GM12878 (cell line): ENCODE results near the gene TBC1D2B. TPM values are rescaled to one million over a fixed set of nuclear protein-coding genes. Genes with fewer than 3 reads are reported as not detected.

Experiments used
- ATAC-seq: fragments of 200-7000 bp; cut with Tn5 transposase; 3 replicates; pipeline ENCODE4 v1.9.1; 2020; ENCODE audit warnings: mild to moderate bottlenecking, moderate library complexity
- BruUV-seq: library from RNA; stranded (reverse); fragments of 400-500 nt; replicated peaks from 2 replicates; lab custom pipeline; 2021; lab: Mats Ljungman, UMichigan
- CTCF ChIA-PET: fragments of 300-600 bp; sonication (Branson Sonifier 250); formaldehyde crosslinking; extraction: SDS; loops from one replicate; lab custom pipeline; 2021; ENCODE audit warnings: inconsistent platforms; lab: Yijun Ruan, JAX
- POLR2A ChIA-PET: fragments of 350-600 bp; formaldehyde crosslinking; extraction: SDS; loops from one replicate; lab custom pipeline; 2021; ENCODE audit warnings: inconsistent platforms; lab: Charles Lee
- RAD21 ChIA-PET: fragments of 300-600 bp; sonication (Branson Sonifier 250); formaldehyde crosslinking; loops from one replicate; lab custom pipeline; 2023; ENCODE audit warnings: antibody characterized with exemption; ENCODE audit not compliant: unreplicated experiment; lab: Charles Lee
- SMC1A ChIA-PET: fragments of 300-600 bp; sonication (Branson Sonifier 250); formaldehyde crosslinking; loops from one replicate; lab custom pipeline; 2023; ENCODE audit not compliant: unreplicated experiment, uncharacterized antibody; lab: Charles Lee
- DNase-seq: peaks from one replicate; pipeline ENCODE4 v3.0.0-alpha.2; 2011; ENCODE audit warnings: low read depth, low spot score
- FAIRE-seq: peaks from 3 replicates; lab custom pipeline; 2011; peaks lifted over from hg19 to GRCh38; lab: Jason Lieb, UNC
- H2AFZ ChIP-seq: 2 replicates; pipeline ENCODE4 v1.6.0; 2011; ENCODE audit warnings: low read depth, low read length, control low read depth; ENCODE audit not compliant: control insufficient read depth
- H3K27ac ChIP-seq: 2 replicates; pipeline ENCODE4 v1.5.1; 2011; ENCODE audit warnings: control low read depth; ENCODE audit not compliant: control insufficient read depth, insufficient read depth
- H3K27me3 ChIP-seq, 2 experiments: replicated peaks in 1 of 2; 2 replicates each; pipeline versions ENCODE4 v1.6.0 to v1.6.1; 2011; ENCODE audit warnings: low read length in 1 of 2; ENCODE audit not compliant: control insufficient read depth in 2 of 2, insufficient read depth in 2 of 2
- H3K36me3 ChIP-seq, 2 experiments: 2 replicates each; pipeline ENCODE4 v1.5.1; 2011; ENCODE audit warnings: low read length in 1 of 2; ENCODE audit not compliant: control insufficient read depth in 2 of 2, insufficient read depth in 2 of 2
- H3K4me1 ChIP-seq: 2 replicates; pipeline ENCODE4 v1.6.1; 2011; ENCODE audit warnings: mild to moderate bottlenecking, low read length, moderate library complexity, mixed read lengths; ENCODE audit not compliant: control insufficient read depth, insufficient read depth
- H3K4me2 ChIP-seq: 2 replicates; pipeline ENCODE4 v1.6.0; 2011; ENCODE audit warnings: control low read depth; ENCODE audit not compliant: control insufficient read depth, insufficient read depth
- H3K4me3 ChIP-seq: fragments of 200-600 bp; sonication (generic); 2 replicates; pipeline ENCODE4 v1.5.1; 2016
- H3K79me2 ChIP-seq: 2 replicates; pipeline ENCODE4 v1.6.0; 2011; ENCODE audit warnings: low read length; ENCODE audit not compliant: control insufficient read depth, insufficient read depth
- H3K9ac ChIP-seq: 2 replicates; pipeline ENCODE4 v1.8.0; 2011; ENCODE audit warnings: low read length, control low read depth, mixed read lengths; ENCODE audit not compliant: control insufficient read depth, insufficient read depth
- H3K9me3 ChIP-seq: replicated peaks from 3 replicates; pipeline ENCODE4 v1.5.1; 2011; ENCODE audit warnings: mild to moderate bottlenecking, low read length; ENCODE audit not compliant: control insufficient read depth, insufficient read depth
- H4K20me1 ChIP-seq: 2 replicates; pipeline ENCODE4 v1.6.0; 2011; ENCODE audit not compliant: control insufficient read depth, insufficient read depth
- BHLHE40 ChIP-seq, 2 experiments: fragments of 450-650 bp in 1 of 2; IDR thresholded peaks; 2 replicates each; pipeline ENCODE4 v1.6.1; 2011 to 2017; ENCODE audit warnings: low read depth in 2 of 2, borderline replicate concordance in 1 of 2, improper control_type of control experiment in 1 of 2, low read length in 1 of 2, mild to moderate bottlenecking in 1 of 2
- IKZF1 ChIP-seq: fragments of 450-650 bp; conservative IDR thresholded peaks from 2 replicates; pipeline ENCODE4 v1.6.1; 2017; ENCODE audit warnings: antibody characterized with exemption, mild to moderate bottlenecking
- NBN ChIP-seq: fragments of 450-650 bp; IDR thresholded peaks from 2 replicates; pipeline ENCODE4 v1.6.1; 2016
- PML ChIP-seq: IDR thresholded peaks from 2 replicates; pipeline ENCODE4 v1.6.1; 2012; ENCODE audit warnings: low read length, inconsistent platforms
- POU2F2 ChIP-seq: IDR thresholded peaks from 3 replicates; pipeline ENCODE4 v1.6.1; 2011; ENCODE audit warnings: low read depth, mild to moderate bottlenecking, low read length, borderline replicate concordance
- SMAD1 ChIP-seq: fragments of 450-650 bp; IDR thresholded peaks from 2 replicates; pipeline ENCODE4 v1.6.1; 2018; ENCODE audit warnings: mild to moderate bottlenecking, low read depth; ENCODE audit not compliant: partially characterized antibody
- TARDBP ChIP-seq: IDR thresholded peaks from 2 replicates; pipeline ENCODE4 v1.6.1; 2016; ENCODE audit warnings: borderline replicate concordance
- WGBS: methylation state at CpG from one replicate; pipeline ENCODE4 v1.1.6; 2016; ENCODE audit warnings: low lambda C conversion rate; ENCODE audit not compliant: insufficient replicate concordance, insufficient coverage; ENCODE audit errors: missing lambda C conversion rate; 5-methylcytosine and 5-hydroxymethylcytosine counted together
- in situ Hi-C: fragments of 300-500 bp; cut with MboI; formaldehyde crosslinking; loops from 9 replicates; pipeline ENCODE4 v1.14.3; 2018; ENCODE audit warnings: mixed read lengths
- intact Hi-C: fragments of 100-400 bp; cut with micrococcal nuclease; formaldehyde crosslinking; loops from one replicate; pipeline ENCODE4 v1.14.2; 2022; ENCODE audit not compliant: unreplicated experiment
- polyA plus RNA-seq, 11 experiments: library from polyadenylated mRNA; depleted of rRNA in 4 of 11; unstranded in 6 of 11; stranded (reverse) in 5 of 11; fragments of >200 nt; fragmentation: Nextera tagmentation in 4 of 11; fragmentation: Illumina TruSeq in 1 of 11; extraction: Ambion mirVana in 4 of 11; extraction: Trizol in 1 of 11; gene quantifications; 1 replicate in 1 of 11; 2 replicates in 10 of 11; pipeline versions ENCODE4 v1.2.1 to v1.2.3, GENCODE V29; 2011 to 2016; ENCODE audit warnings: inconsistent platforms in 2 of 11, missing spikeins in 2 of 11, low read depth in 1 of 11
- total RNA-seq, 4 experiments: library from RNA; depleted of rRNA in 3 of 4; stranded (reverse); fragments of >200 nt in 3 of 4; fragmentation: Illumina TruSeq in 1 of 4; extraction: Trizol in 1 of 4; gene quantifications; 2 replicates each; pipeline versions ENCODE4 v1.2.1 to v1.2.3, GENCODE V29; 2013 to 2021

TBC1D2B gene
- total and polyA plus RNA-seq, 10 of the 15 experiments (the other 5 are each of a cell fraction or from before 2014, with no cell fraction given): 1.3 to 53.4 (median 19.4) TPM

DNA sequence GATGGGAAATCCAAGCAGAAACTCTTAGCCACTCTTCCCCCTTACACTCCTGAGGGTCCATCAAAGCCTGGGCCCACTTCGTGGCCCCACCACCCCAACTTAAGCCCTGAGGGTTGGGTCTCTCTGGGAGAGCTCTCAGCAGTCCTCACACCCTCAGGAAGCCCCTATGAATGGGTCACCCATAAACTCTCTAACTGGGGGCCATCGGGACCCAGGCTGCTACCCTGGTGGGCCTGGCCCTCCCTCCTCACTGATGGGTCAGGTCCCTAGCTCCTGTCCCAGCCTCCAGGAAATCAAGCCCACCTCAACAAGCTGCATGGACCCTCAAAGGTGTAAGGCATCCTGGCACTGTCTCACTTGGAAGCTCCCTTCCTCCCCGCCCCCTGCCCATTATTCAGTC, 34.3 kb upstream of the TBC1D2B start:
- Histone ChIP-seq H3K4me1 (no peaks in the 10 kb centered on the region), H4K20me1 (no peaks in the 10 kb centered on the region), H3K4me3 (no peak overlapping the region), H2AFZ (no peak overlapping the region), H3K9ac (no peak overlapping the region), H3K36me3 (no peaks in the 10 kb centered on the region), H3K9me3 (no peaks in the 10 kb centered on the region), H3K27ac (no peak overlapping the region), H3K27me3 (no peaks in the 10 kb centered on the region), H3K79me2 (no peaks in the 10 kb centered on the region), H3K4me2 (no peak overlapping the region)
- RAD21 ChIA-PET: interaction anchor here (0.8 to 10.3 kb wide), 10 partner anchors 19 to 154 kb away, joined by 3 to 157 read pairs (median 23); partner anchors contain the start of gene CIB2
- no peak for FAIRE-seq
- CTCF ChIA-PET: interaction anchor here (0.6 to 14.0 kb wide), 17 partner anchors 10 to 155 kb away, joined by 3 to 327 read pairs (median 5); partner anchors contain the start of genes CIB2 and TBC1D2B
- in situ Hi-C loops: loop anchor here (5.0 to 10.0 kb wide), 4 partner anchors 86 to 603 kb away; no protein-coding TSS in a partner anchor
- no peak for ATAC-seq
- DNase-seq: no peak
- SMC1A ChIA-PET: interaction anchor here (0.7 to 13.4 kb wide), 12 partner anchors 19 to 202 kb away, joined by 3 to 184 read pairs (median 4); partner anchors contain the start of gene CIB2
- POLR2A ChIA-PET: no interaction called here
- WGBS: 8% methylated on average over 3 of the region's 3 CpGs
- intact Hi-C loops: loop anchor here (5.0 kb wide), 2 partner anchors 311 to 371 kb away; no protein-coding TSS in a partner anchor
- TF ChIP-seq POU2F2: no peak
- no peak for TF ChIP-seq NBN
- no peak for TF ChIP-seq SMAD1
- no peak for TF ChIP-seq BHLHE40 (IDR thresholded peaks at IDR 0.05; ENCODE audit: borderline replicate concordance in 1 of 2, low read depth in 2 of 2, low read length in 1 of 2)
- TF ChIP-seq TARDBP: no peak
- no peak for TF ChIP-seq PML
- TF ChIP-seq IKZF1: no peak
- BruUV-seq: no TSS peak
